GM12878 (cell line): Measurements from ENCODE around the gene RADIL. TPM values are rescaled to one million over a fixed set of nuclear protein-coding genes. Genes with fewer than 3 reads are reported as not detected.

ENCODE experiments used
- ATAC-seq: fragments of 200-7000 bp; cut with Tn5 transposase; 3 replicates; pipeline ENCODE4 v1.9.1; 2020; ENCODE audit warnings: mild to moderate bottlenecking, moderate library complexity
- BruUV-seq: library from RNA; stranded (reverse); fragments of 400-500 nt; replicated peaks from 2 replicates; lab custom pipeline; 2021; lab: Mats Ljungman, UMichigan
- CTCF ChIA-PET: fragments of 300-600 bp; sonication (Branson Sonifier 250); formaldehyde crosslinking; extraction: SDS; loops from one replicate; lab custom pipeline; 2021; ENCODE audit warnings: inconsistent platforms; lab: Yijun Ruan, JAX
- POLR2A ChIA-PET: fragments of 350-600 bp; formaldehyde crosslinking; extraction: SDS; loops from one replicate; lab custom pipeline; 2021; ENCODE audit warnings: inconsistent platforms; lab: Charles Lee
- RAD21 ChIA-PET: fragments of 300-600 bp; sonication (Branson Sonifier 250); formaldehyde crosslinking; loops from one replicate; lab custom pipeline; 2023; ENCODE audit warnings: antibody characterized with exemption; ENCODE audit not compliant: unreplicated experiment; lab: Charles Lee
- SMC1A ChIA-PET: fragments of 300-600 bp; sonication (Branson Sonifier 250); formaldehyde crosslinking; loops from one replicate; lab custom pipeline; 2023; ENCODE audit not compliant: unreplicated experiment, uncharacterized antibody; lab: Charles Lee
- DNase-seq: peaks from one replicate; pipeline ENCODE4 v3.0.0-alpha.2; 2011; ENCODE audit warnings: low read depth, low spot score
- FAIRE-seq: peaks from 3 replicates; lab custom pipeline; 2011; peaks lifted over from hg19 to GRCh38; lab: Jason Lieb, UNC
- H2AFZ ChIP-seq: 2 replicates; pipeline ENCODE4 v1.6.0; 2011; ENCODE audit warnings: low read depth, low read length, control low read depth; ENCODE audit not compliant: control insufficient read depth
- H3K27ac ChIP-seq: 2 replicates; pipeline ENCODE4 v1.5.1; 2011; ENCODE audit warnings: control low read depth; ENCODE audit not compliant: control insufficient read depth, insufficient read depth
- H3K27me3 ChIP-seq, 2 experiments: replicated peaks in 1 of 2; 2 replicates each; pipeline versions ENCODE4 v1.6.0 to v1.6.1; 2011; ENCODE audit warnings: low read length in 1 of 2; ENCODE audit not compliant: control insufficient read depth in 2 of 2, insufficient read depth in 2 of 2
- H3K36me3 ChIP-seq, 2 experiments: 2 replicates each; pipeline ENCODE4 v1.5.1; 2011; ENCODE audit warnings: low read length in 1 of 2; ENCODE audit not compliant: control insufficient read depth in 2 of 2, insufficient read depth in 2 of 2
- H3K4me1 ChIP-seq: 2 replicates; pipeline ENCODE4 v1.6.1; 2011; ENCODE audit warnings: mild to moderate bottlenecking, low read length, moderate library complexity, mixed read lengths; ENCODE audit not compliant: control insufficient read depth, insufficient read depth
- H3K4me2 ChIP-seq: 2 replicates; pipeline ENCODE4 v1.6.0; 2011; ENCODE audit warnings: control low read depth; ENCODE audit not compliant: control insufficient read depth, insufficient read depth
- H3K4me3 ChIP-seq: fragments of 200-600 bp; sonication (generic); 2 replicates; pipeline ENCODE4 v1.5.1; 2016
- H3K79me2 ChIP-seq: 2 replicates; pipeline ENCODE4 v1.6.0; 2011; ENCODE audit warnings: low read length; ENCODE audit not compliant: control insufficient read depth, insufficient read depth
- H3K9ac ChIP-seq: 2 replicates; pipeline ENCODE4 v1.8.0; 2011; ENCODE audit warnings: low read length, control low read depth, mixed read lengths; ENCODE audit not compliant: control insufficient read depth, insufficient read depth
- H3K9me3 ChIP-seq: replicated peaks from 3 replicates; pipeline ENCODE4 v1.5.1; 2011; ENCODE audit warnings: mild to moderate bottlenecking, low read length; ENCODE audit not compliant: control insufficient read depth, insufficient read depth
- H4K20me1 ChIP-seq: 2 replicates; pipeline ENCODE4 v1.6.0; 2011; ENCODE audit not compliant: control insufficient read depth, insufficient read depth
- ATF2 ChIP-seq: IDR thresholded peaks from 2 replicates; pipeline ENCODE4 v1.6.1; 2012; ENCODE audit warnings: low read length, inconsistent platforms
- CBX5 ChIP-seq: sonication (generic); IDR thresholded peaks from 2 replicates; pipeline ENCODE4 v1.6.1; 2016; ENCODE audit warnings: low read depth, moderate library complexity, mild to moderate bottlenecking, inconsistent platforms
- GABPA ChIP-seq: IDR thresholded peaks from 2 replicates; pipeline ENCODE4 v1.6.1; 2014; ENCODE audit warnings: antibody characterized with exemption, low read depth, mild to moderate bottlenecking, inconsistent platforms
- MEF2A ChIP-seq: IDR thresholded peaks from 2 replicates; pipeline ENCODE4 v1.6.1; 2011; ENCODE audit warnings: low read depth, mild to moderate bottlenecking, low read length, moderate library complexity; ENCODE audit not compliant: insufficient read depth
- MEF2B ChIP-seq: fragments of 450-650 bp; IDR thresholded peaks from 2 replicates; pipeline ENCODE4 v1.6.1; 2018; ENCODE audit warnings: mild to moderate bottlenecking, moderate library complexity; ENCODE audit not compliant: partially characterized antibody, poor library complexity, severe bottlenecking
- TARDBP ChIP-seq: IDR thresholded peaks from 2 replicates; pipeline ENCODE4 v1.6.1; 2016; ENCODE audit warnings: borderline replicate concordance
- TCF3 ChIP-seq: IDR thresholded peaks from 2 replicates; pipeline ENCODE4 v1.6.1; 2012; ENCODE audit warnings: low read depth, mild to moderate bottlenecking, low read length, borderline replicate concordance; ENCODE audit not compliant: insufficient read depth
- WRNIP1 ChIP-seq: IDR thresholded peaks from 2 replicates; pipeline ENCODE4 v1.6.1; 2011; ENCODE audit warnings: low read depth, low read length, improper control_type of control experiment, borderline replicate concordance
- ZBTB11 ChIP-seq: fragments of 450-650 bp; formaldehyde crosslinking; IDR thresholded peaks from 2 replicates; pipeline ENCODE4 v1.5.0; 2022; ENCODE audit warnings: mild to moderate bottlenecking, missing genetic modification characterization
- ZZZ3 ChIP-seq: IDR thresholded peaks from 2 replicates; pipeline ENCODE4 v1.6.1; 2011; ENCODE audit warnings: low read depth; ENCODE audit not compliant: control insufficient read depth, insufficient read length
- WGBS: methylation state at CpG from one replicate; pipeline ENCODE4 v1.1.6; 2016; ENCODE audit warnings: low lambda C conversion rate; ENCODE audit not compliant: insufficient replicate concordance, insufficient coverage; ENCODE audit errors: missing lambda C conversion rate; 5-methylcytosine and 5-hydroxymethylcytosine counted together
- in situ Hi-C: fragments of 300-500 bp; cut with MboI; formaldehyde crosslinking; loops from 9 replicates; pipeline ENCODE4 v1.14.3; 2018; ENCODE audit warnings: mixed read lengths
- intact Hi-C: fragments of 100-400 bp; cut with micrococcal nuclease; formaldehyde crosslinking; loops from one replicate; pipeline ENCODE4 v1.14.2; 2022; ENCODE audit not compliant: unreplicated experiment
- polyA plus RNA-seq, 11 experiments: library from polyadenylated mRNA; depleted of rRNA in 4 of 11; unstranded in 6 of 11; stranded (reverse) in 5 of 11; fragments of >200 nt; fragmentation: Nextera tagmentation in 4 of 11; fragmentation: Illumina TruSeq in 1 of 11; extraction: Ambion mirVana in 4 of 11; extraction: Trizol in 1 of 11; gene quantifications; 1 replicate in 1 of 11; 2 replicates in 10 of 11; pipeline versions ENCODE4 v1.2.1 to v1.2.3, GENCODE V29; 2011 to 2016; ENCODE audit warnings: inconsistent platforms in 2 of 11, missing spikeins in 2 of 11, low read depth in 1 of 11
- total RNA-seq, 4 experiments: library from RNA; depleted of rRNA in 3 of 4; stranded (reverse); fragments of >200 nt in 3 of 4; fragmentation: Illumina TruSeq in 1 of 4; extraction: Trizol in 1 of 4; gene quantifications; 2 replicates each; pipeline versions ENCODE4 v1.2.1 to v1.2.3, GENCODE V29; 2013 to 2021
- TF ChIP-seq, protein P1 (sequence below): IDR thresholded peaks from 2 replicates; pipeline ENCODE4 v1.6.1; 2012; ENCODE audit warnings: low read depth, low read length, improper control_type of control experiment
- TF ChIP-seq, protein P2 (sequence below): IDR thresholded peaks from 2 replicates; pipeline ENCODE4 v1.6.1; 2011; ENCODE audit warnings: borderline replicate concordance, low read depth, mild to moderate bottlenecking, moderate library complexity, low read length; ENCODE audit not compliant: insufficient read depth, poor library complexity, severe bottlenecking

Gene RADIL
- total and polyA plus RNA-seq, 10 of the 15 experiments (the other 5 are each of a cell fraction or from before 2014, with no cell fraction given): 0.05 to 0.06 TPM; not detected in 8

- Histone ChIP-seq H3K9me3 (no peaks in the 10 kb centered on the region), H3K9ac (no peak overlapping the region)
Observed at GRCh38 chr7:4758111-4758510, 125.4 kb downstream of the RADIL start.

More at GRCh38 chr7:4758111-4758510, 125.4 kb downstream of the RADIL start:
- FAIRE-seq: no peak
- Histone ChIP-seq H3K27ac (no peak overlapping the region), H3K4me3 (no peak overlapping the region), H3K4me1 (peaks cover 6% of the 10 kb centered on the region), H3K27me3 (no peaks in the 10 kb centered on the region), H3K79me2 (no peaks in the 10 kb centered on the region), H2AFZ (no peak overlapping the region), H3K4me2 (no peak overlapping the region), H4K20me1 (no peaks in the 10 kb centered on the region), H3K36me3 (peaks cover 15 to 25% of the 10 kb centered on the region in 2 experiments; a peak in 3 of 4 replicates)
- BruUV-seq: no TSS peak
- intact Hi-C loops (no loop called here), in situ Hi-C loops (no loop called here)
- RAD21 ChIA-PET: no interaction called here
- POLR2A ChIA-PET: no interaction called here
- CTCF ChIA-PET: no interaction called here
- 92% methylated on average over 18 of the region's 19 CpGs for WGBS
- DNase-seq: no peak
- SMC1A ChIA-PET: no interaction called here
- no peak for TF ChIP-seq TCF3
- no peak for TF ChIP-seq ZBTB11 (CRISPR knock-in tag)
- no peak for TF ChIP-seq ATF2
- TF ChIP-seq, protein P1, sequence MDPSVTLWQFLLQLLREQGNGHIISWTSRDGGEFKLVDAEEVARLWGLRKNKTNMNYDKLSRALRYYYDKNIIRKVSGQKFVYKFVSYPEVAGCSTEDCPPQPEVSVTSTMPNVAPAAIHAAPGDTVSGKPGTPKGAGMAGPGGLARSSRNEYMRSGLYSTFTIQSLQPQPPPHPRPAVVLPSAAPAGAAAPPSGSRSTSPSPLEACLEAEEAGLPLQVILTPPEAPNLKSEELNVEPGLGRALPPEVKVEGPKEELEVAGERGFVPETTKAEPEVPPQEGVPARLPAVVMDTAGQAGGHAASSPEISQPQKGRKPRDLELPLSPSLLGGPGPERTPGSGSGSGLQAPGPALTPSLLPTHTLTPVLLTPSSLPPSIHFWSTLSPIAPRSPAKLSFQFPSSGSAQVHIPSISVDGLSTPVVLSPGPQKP: no peak
- TF ChIP-seq, protein P2, sequence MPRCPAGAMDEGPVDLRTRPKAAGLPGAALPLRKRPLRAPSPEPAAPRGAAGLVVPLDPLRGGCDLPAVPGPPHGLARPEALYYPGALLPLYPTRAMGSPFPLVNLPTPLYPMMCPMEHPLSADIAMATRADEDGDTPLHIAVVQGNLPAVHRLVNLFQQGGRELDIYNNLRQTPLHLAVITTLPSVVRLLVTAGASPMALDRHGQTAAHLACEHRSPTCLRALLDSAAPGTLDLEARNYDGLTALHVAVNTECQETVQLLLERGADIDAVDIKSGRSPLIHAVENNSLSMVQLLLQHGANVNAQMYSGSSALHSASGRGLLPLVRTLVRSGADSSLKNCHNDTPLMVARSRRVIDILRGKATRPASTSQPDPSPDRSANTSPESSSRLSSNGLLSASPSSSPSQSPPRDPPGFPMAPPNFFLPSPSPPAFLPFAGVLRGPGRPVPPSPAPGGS: no peak
- no peak for TF ChIP-seq CBX5
- no peak for TF ChIP-seq WRNIP1
- TF ChIP-seq MEF2A: no peak
- TF ChIP-seq MEF2B: no peak
- TF ChIP-seq GABPA: no peak
- no peak for TF ChIP-seq ZZZ3
- no peak for TF ChIP-seq TARDBP
- no peak for ATAC-seq
